ENCODE results near the gene TSPOAP1. TPM values are rescaled to one million over a fixed set of nuclear protein-coding genes. Genes with fewer than 3 reads are reported as not detected.

The TSPOAP1 gene
- total RNA-seq, 1 experiment from 2014 or later = 10.9 TPM

DNA sequence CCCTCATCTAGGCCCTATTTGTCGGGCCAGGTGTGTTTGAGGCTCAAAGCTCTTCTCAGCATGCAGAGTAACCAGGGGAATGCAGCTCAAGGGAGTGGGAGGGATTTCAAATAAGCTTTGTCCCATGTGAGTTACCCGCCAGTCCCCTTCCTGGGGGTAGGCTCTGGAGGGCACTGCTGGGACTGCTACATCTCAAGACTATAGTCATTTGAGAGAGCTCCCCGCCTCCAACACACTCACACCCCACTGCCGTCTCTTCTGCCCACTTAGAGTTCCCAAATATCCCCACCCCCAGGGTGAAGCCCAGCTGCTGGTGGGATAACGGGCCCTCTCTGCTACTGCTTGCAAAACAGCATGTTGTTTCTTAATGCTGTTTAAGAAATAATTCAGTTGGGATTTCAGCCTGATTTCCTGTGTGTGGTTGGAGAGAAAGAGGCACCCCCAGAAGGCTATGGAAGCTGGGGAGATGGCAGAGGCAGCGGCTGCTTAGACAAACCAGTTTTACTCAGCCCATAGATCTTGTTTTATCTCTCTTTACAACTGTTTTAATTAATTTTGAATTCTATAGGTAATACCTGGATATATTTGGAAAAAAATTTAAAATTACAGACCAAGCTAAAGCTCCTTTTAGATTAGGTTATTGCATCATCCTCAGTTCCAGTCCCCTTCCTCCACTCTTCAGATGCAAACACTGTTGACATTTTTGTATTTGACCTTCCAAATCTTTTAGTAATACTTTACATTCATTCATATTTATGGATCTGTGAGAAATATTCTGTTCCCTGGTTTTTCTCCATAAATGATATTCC lies 43.8 kb downstream of the TSPOAP1 start:
- H3K27ac Mint-ChIP-seq = 0 out of 2 replicates have a peak overlapping the region, but pooled peaks have one; percentile 17
- no peaks in the 10 kb centered on the region for H3K9me3 Mint-ChIP-seq
- ChIA-PET CTCF (interaction anchor here (0.6 to 2.1 kb wide), 21 partner anchors 9 to 203 kb away, joined by 3 to 27 read pairs (median 4); partner anchors contain the start of genes MKS1 and RNF43), POLR2A (interaction anchor here (0.5 to 1.0 kb wide), 6 partner anchors 16 to 230 kb away, joined by 3 to 5 read pairs (median 4); partner anchors contain the start of genes MTMR4, RNF43 and SUPT4H1)
- no peak overlapping the region for H3K4me3 Mint-ChIP-seq
- H3K36me3 Mint-ChIP-seq = no peaks in the 10 kb centered on the region
- H3K27me3 Mint-ChIP-seq (ENCODE audit: low read depth) = peaks cover 4% of the 10 kb centered on the region
- TF ChIP-seq ZNF121 (CRISPR knock-in tag; IDR thresholded peaks at IDR 0.05) (0 out of 2 replicates have a peak, but pooled peaks have one; percentile 57), ZNF423 (CRISPR knock-in tag; IDR thresholded peaks at IDR 0.05) (no peak), AR (CRISPR knock-in tag; IDR thresholded peaks at IDR 0.05) (no peak), ZNF263 (CRISPR knock-in tag; IDR thresholded peaks at IDR 0.05; ENCODE audit: low read depth) (peak; percentile 2; the same call in 1 of the 2 replicates), ZNF219 (CRISPR knock-in tag; IDR thresholded peaks at IDR 0.05; ENCODE audit: borderline replicate concordance) (no peak), NR3C1 (CRISPR knock-in tag; conservative IDR thresholded peaks at IDR 0.05; ENCODE audit: low read depth) (no peak)
- ATAC-seq (peak; percentile 97), DNase-seq (ENCODE audit: low spot score) (peak; percentile 51)
- H3K4me1 Mint-ChIP-seq = peaks cover 20% of the 10 kb centered on the region

- Mint-ChIP-seq H3K27me3 (ENCODE audit: low read depth) (peaks cover 4% of the 10 kb centered on the region), H3K4me1 (peaks cover 20% of the 10 kb centered on the region), H3K27ac (no peak overlapping the region), H3K9me3 (no peaks in the 10 kb centered on the region), H3K4me3 (no peak overlapping the region), H3K36me3 (no peaks in the 10 kb centered on the region)
- ChIA-PET POLR2A (interaction anchor here (0.5 to 1.0 kb wide), 6 partner anchors 17 to 231 kb away, joined by 3 to 5 read pairs (median 4); partner anchors contain the start of genes MTMR4, RNF43 and SUPT4H1), CTCF (interaction anchor here (0.6 to 2.1 kb wide), 22 partner anchors 9 to 204 kb away, joined by 3 to 27 read pairs (median 4); partner anchors contain the start of genes MKS1 and RNF43)
- DNase-seq (ENCODE audit: low spot score) (no peak), ATAC-seq (peak; percentile 12)
- TF ChIP-seq E2F1 (CRISPR knock-in tag; IDR thresholded peaks at IDR 0.05) = no peak
- peak; percentile 73 for TF ChIP-seq ZNF263 (CRISPR knock-in tag; IDR thresholded peaks at IDR 0.05; ENCODE audit: low read depth)
Observed at GRCh38 chr17:58283674-58284612, 44.7 kb downstream of the TSPOAP1 start.

DNA sequence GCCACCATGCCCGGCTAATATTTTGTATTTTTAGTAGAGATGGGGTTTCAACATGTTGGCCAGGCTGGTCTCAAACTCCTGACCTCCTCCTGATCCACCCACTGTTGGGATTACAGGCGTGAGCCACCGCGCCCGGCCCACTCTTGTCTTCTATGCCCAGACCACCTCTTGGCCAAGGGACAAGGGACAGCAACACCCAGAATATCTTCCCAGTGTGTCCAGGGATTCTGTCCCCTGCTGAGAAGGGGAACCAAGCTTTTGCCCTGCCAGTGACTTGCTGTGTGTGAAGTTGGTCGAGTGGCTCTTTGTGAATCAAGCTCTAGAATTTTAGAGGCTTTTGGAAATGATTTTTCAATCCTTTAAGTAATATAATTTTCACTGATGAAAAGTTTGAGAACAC lies 46.2 kb downstream of the TSPOAP1 start:
- Mint-ChIP-seq H3K9me3 (no peaks in the 10 kb centered on the region), H3K27ac (no peak overlapping the region), H3K4me1 (peaks cover 20% of the 10 kb centered on the region), H3K36me3 (no peaks in the 10 kb centered on the region), H3K27me3 (ENCODE audit: low read depth) (peaks cover 16% of the 10 kb centered on the region), H3K4me3 (no peak overlapping the region)
- POLR2A ChIA-PET = no interaction called here
- DNase-seq (ENCODE audit: low spot score) (no peak), ATAC-seq (no peak)
- TF ChIP-seq TEAD1 (CRISPR knock-in tag; IDR thresholded peaks at IDR 0.05) = no peak
- TF ChIP-seq, protein P1, sequence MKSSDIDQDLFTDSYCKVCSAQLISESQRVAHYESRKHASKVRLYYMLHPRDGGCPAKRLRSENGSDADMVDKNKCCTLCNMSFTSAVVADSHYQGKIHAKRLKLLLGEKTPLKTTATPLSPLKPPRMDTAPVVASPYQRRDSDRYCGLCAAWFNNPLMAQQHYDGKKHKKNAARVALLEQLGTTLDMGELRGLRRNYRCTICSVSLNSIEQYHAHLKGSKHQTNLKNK (CRISPR knock-in tag; IDR thresholded peaks at IDR 0.05) = no peak
- no peak for TF ChIP-seq ELF4 (CRISPR knock-in tag; IDR thresholded peaks at IDR 0.05; ENCODE audit: low read depth)
- no peak for TF ChIP-seq ATF6 (CRISPR knock-in tag; IDR thresholded peaks at IDR 0.05)
- TF ChIP-seq ZNF219 (CRISPR knock-in tag; IDR thresholded peaks at IDR 0.05; ENCODE audit: borderline replicate concordance) = no peak
- TF ChIP-seq TCF7 (CRISPR knock-in tag; IDR thresholded peaks at IDR 0.05; ENCODE audit: low read depth) = no peak
- no peak for TF ChIP-seq ETV6 (CRISPR knock-in tag; IDR thresholded peaks at IDR 0.05)
- TF ChIP-seq USF1 (CRISPR knock-in tag; IDR thresholded peaks at IDR 0.05) = no peak
- TF ChIP-seq NR1H2 (CRISPR knock-in tag; IDR thresholded peaks at IDR 0.05) = no peak
- CTCF ChIA-PET = interaction anchor here (0.7 kb wide), 1 partner anchor 53 kb away, joined by 3 read pairs; no protein-coding TSS in a partner anchor

All from WTC11 (cell line).